Brain microvascular endothelial cell (primary cell): ENCODE measurements around the gene MPP2.

Experiments
- DNase-seq: peaks from one replicate; pipeline ENCODE4 v3.0.0-alpha.2; 2020
- H3K27ac ChIP-seq: fragments of 250-450 bp; sonication (Bioruptor Pico); 2 replicates; pipeline ENCODE4 v1.5.1; 2020; ENCODE audit warnings: mild to moderate bottlenecking, moderate library complexity
- H3K27me3 ChIP-seq: fragments of 250-450 bp; sonication (Bioruptor Pico); replicated peaks from 2 replicates; pipeline ENCODE4 v1.5.1; 2020; ENCODE audit warnings: mild to moderate bottlenecking
- H3K36me3 ChIP-seq: fragments of 250-450 bp; sonication (Bioruptor Pico); replicated peaks from 2 replicates; pipeline ENCODE4 v1.5.1; 2020; ENCODE audit warnings: mild to moderate bottlenecking
- H3K4me3 ChIP-seq: 2 replicates; pipeline ENCODE4 v1.5.1; 2011; ENCODE audit warnings: low read depth, mild to moderate bottlenecking, control low read depth, low read length, moderate library complexity
- CTCF ChIP-seq: IDR thresholded peaks from 2 replicates; pipeline ENCODE4 v1.5.1; 2011; ENCODE audit warnings: low read depth, mild to moderate bottlenecking, moderate library complexity, low read length, control low read depth, inconsistent platforms; ENCODE audit errors: missing control alignments
- in situ Hi-C: cut with HindIII; loops from 2 replicates; pipeline ENCODE4 v1.10.0; 2017; ENCODE audit warnings: low sequenced_read_pairs, low pct_ligation_motif_present

Gene MPP2

GRCh38 chr17:43856141-43856540, 51.2 kb downstream of the MPP2 start:
- in situ Hi-C loops, result no loop called here
- no peak for TF ChIP-seq CTCF
- no peak for DNase-seq
- Histone ChIP-seq H3K27ac (no peak overlapping the region), H3K36me3 (no peaks in the 10 kb centered on the region), H3K4me3 (no peak overlapping the region), H3K27me3 (peaks cover 20% of the 10 kb centered on the region)

- no peak overlapping the region for H3K27ac ChIP-seq
- no peak for DNase-seq
- no peak overlapping the region for H3K4me3 ChIP-seq
- H3K27me3 ChIP-seq, result peaks cover 20% of the 10 kb centered on the region
- H3K36me3 ChIP-seq, result no peaks in the 10 kb centered on the region
- in situ Hi-C loops, result no loop called here
- TF ChIP-seq CTCF, result no peak
Measured at GRCh38 chr17:43855061-43855460, 52.3 kb downstream of the MPP2 start.

GRCh38 chr17:43854498-43854897, 52.8 kb downstream of the MPP2 start:
- DNase-seq, result no peak
- no peak overlapping the region for H3K27ac ChIP-seq
- TF ChIP-seq CTCF, result no peak
- no peak overlapping the region for H3K4me3 ChIP-seq
- in situ Hi-C loops, result no loop called here
- no peaks in the 10 kb centered on the region for H3K36me3 ChIP-seq
- peaks cover 20% of the 10 kb centered on the region for H3K27me3 ChIP-seq

- in situ Hi-C loops, result no loop called here
Measured at GRCh38 chr17:43853546-43853945, 53.8 kb downstream of the MPP2 start.

GRCh38 chr17:43852571-43852970, 54.8 kb downstream of the MPP2 start:
- in situ Hi-C loops, result no loop called here

More at GRCh38 chr17:43853546-43853945, 53.8 kb downstream of the MPP2 start:
- Histone ChIP-seq H3K27me3 (peaks cover 17% of the 10 kb centered on the region), H3K36me3 (no peaks in the 10 kb centered on the region), H3K4me3 (no peak overlapping the region), H3K27ac (no peak overlapping the region)
- DNase-seq, result no peak
- TF ChIP-seq CTCF, result no peak

More at GRCh38 chr17:43852571-43852970, 54.8 kb downstream of the MPP2 start:
- DNase-seq, result no peak
- no peak for TF ChIP-seq CTCF
- Histone ChIP-seq H3K4me3 (no peak overlapping the region), H3K36me3 (no peaks in the 10 kb centered on the region), H3K27ac (no peak overlapping the region), H3K27me3 (peaks cover 14% of the 10 kb centered on the region)
